Activated CD8-positive, alpha-beta memory T cell treated with anti-CD3 and anti-CD28 coated beads for 48 hours (primary cell): ENCODE data around the gene LTA.
A peak's percentile ranks its signal among the peaks of the same experiment; 100 is the strongest.
"Not testable (repeated sequence)": the region's sequence is repeated elsewhere in the genome, so short reads cannot be mapped to it uniquely, and the experiment has no call there.

Experiments used
- DNase-seq, 3 experiments: peaks; one replicate each; pipeline ENCODE4 v3.0.0-alpha.2; 2020; ENCODE audit warnings: low read depth in 2 of 3, low spot score in 2 of 3

LTA gene

DNA sequence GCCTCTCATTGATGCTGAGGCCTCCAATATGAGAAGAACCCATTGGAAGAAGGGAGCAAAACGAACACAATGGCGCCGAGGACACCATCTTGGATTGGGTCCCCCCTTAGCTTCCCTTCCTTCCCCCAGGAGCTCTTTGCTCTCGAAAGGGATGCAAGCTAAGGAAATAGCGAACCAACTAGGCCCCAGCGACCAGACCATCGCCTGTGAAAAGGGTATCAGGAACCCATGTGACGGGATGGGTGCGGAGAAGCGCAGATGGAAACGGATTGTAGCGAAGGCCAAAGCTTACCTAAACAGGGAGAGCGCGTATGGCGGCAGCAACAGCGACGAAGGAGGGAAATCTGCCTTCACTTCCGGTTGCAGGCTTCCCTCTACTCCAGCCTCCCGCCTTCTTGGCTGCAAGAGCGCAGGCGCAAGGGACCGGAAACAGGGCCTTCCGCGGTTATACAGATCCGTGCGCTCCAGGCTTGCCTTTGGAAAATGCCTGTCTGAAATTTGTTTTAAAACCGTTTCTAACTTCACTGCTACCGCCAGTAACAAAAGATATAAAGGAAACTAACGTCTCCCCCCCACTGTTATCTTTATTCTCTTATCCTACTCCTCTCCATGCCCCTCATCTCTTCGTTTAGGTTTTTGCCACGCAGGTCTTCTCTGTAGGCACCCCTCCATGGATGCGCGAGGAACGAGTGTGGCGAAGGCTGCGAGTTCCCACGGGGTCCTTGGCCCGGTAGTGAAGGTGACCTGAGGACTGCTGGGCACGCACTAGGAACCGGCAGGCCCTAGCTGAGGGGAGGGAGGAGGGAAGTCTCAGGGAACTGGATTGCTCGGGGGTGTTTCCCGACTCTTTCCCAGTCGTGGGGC, 30.2 kb upstream of the LTA start, which contains the start of gene DDX39B:
Gene DDX39B (minus strand): TSS at position 346 of the 864 bp plus-strand sequence. CDS start 1,471 bp downstream, outside the sequence.
- DNase-seq: peak; percentile 76 to 84 (median 80)

DNA sequence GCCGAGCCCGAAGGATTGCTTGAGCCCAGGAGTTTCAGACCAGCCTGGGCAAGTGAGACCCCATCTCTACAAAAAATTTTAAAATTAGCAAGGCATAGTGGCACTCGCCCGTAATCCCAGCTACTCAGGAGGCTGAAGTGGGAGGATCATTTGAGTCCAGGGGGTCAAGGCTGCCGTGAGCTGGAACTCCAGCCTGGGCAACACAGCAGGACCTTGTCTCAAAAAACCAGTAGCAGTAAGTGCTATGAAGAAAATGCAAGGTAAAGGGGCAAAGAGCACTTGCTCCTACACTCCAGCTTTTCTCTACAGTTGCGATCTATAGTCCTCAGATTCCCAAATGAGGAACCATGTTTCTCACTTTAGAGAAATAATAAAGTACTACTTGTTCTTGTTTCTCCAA, 28.4 kb upstream of the LTA start:
- no peak for DNase-seq

DNA sequence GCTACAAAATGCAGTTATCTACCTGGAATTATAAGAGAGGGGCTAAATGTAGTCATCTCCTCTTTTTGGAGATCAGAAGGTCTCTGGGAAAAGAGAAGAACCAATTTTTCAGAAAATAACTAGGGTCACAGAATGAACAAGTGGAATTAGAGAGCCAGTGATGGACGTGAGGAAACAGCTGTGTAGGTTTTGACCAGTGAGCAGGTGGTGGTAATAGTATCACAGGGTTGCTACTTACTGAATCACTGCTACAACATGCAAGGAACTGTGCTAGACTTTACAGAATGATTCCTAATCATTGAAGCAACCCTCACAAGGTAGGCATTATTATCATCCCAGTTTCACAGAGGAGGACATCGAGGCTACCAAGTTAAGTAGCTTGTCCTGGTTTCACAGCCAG, 27.4 kb upstream of the LTA start:
- no peak for DNase-seq

DNA sequence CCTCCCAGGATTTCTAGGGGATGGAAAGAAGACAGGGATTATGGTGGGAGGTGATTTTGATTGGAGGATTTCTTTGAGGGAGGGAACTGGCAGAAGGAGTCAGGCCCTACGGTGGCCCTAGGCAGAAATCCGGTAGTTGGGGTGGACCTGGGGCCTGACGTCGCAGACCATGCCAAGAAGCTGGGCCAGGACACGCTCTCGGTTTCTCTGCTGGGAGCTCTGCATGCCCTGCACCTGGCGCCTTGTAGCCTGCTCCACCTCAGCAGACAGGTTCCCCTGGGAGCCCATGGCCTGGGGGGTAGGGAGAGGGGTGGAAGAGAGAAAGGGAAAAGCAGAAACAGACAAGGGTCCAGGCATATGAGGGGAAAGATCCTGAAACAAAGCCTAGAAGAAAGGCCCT, 26.8 kb upstream of the LTA start:
- no peak for DNase-seq

DNA sequence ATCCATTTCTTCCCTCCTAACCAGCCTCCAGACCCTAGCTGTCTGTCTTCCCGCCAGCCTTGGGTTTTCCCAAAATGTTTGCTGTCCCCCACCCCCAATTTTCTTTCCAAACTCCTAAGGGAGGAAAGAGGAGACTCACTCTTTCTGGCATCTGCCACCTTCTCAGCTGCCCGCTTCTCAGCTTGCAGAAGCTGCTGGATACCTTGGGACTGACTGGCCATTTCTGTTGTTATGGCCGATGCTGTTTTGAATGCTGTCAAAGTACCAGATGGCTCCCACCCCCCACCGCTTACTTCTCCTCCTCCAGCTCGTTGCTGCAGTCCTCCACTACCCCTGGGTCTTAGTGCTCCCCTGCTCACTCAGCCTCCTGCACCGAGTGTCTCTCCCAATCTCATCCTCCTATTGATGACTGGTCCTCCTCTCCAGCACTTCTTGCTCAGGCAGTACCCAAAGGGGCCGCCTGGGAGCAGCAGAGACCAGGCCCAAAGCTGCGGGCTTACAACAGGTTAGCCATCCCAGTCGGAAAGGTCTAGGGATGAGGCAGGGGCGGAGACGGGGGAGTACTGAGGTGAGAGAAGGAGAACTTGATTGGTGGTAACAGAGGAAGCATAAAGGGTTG, 25.6 kb upstream of the LTA start, which contains the start of gene ATP6V1G2:
Gene ATP6V1G2 (minus strand): TSS at position 270 of the 619 bp plus-strand sequence. CDS start 49 bp downstream, at position 221.
- DNase-seq: peak; percentile 76 to 80 (median 76)

DNA sequence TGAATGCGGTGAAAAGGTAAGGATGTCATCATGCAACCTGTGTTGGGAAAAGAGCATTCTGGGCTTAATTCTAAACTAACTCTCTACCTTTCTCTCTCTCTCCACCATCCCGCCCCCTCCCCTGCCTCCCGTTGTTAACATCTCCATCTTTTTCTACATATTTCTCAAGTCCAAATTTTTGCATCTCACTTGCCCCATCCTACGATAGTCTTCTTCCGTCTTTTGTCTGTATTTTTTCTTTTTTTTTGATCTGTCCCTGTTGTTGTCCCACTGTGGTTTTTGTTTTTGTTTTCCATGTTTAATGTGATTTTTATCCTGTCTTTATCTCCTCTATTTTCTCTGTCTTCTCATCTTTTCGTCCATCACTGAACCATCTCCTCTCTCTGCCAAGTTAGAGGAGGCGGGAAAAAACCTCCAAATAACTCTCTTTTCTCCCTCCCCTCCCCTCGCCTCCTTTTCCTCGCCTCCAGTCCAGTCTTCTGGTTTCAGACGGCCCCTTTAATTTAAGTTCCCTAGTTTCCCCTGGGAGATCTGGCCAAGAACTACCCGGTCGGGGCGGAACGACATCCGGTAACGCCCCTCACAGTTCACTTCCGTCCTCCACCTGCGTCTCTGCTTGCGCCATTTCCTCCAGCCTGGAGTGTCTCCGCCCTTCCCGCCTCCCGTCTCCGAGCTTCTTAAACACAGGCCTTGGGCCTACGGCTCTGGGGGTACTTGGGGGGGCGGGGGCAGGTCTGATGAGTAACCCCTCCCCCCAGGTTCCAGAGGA, 24.9 kb upstream of the LTA start, which contains the start of gene NFKBIL1:
Gene NFKBIL1 (plus strand): TSS at position 651 of the 769 bp plus-strand sequence. CDS start 87 bp downstream, at position 738.
- peak in 2 of 3 experiments; percentile 76 to 84 for DNase-seq

DNA sequence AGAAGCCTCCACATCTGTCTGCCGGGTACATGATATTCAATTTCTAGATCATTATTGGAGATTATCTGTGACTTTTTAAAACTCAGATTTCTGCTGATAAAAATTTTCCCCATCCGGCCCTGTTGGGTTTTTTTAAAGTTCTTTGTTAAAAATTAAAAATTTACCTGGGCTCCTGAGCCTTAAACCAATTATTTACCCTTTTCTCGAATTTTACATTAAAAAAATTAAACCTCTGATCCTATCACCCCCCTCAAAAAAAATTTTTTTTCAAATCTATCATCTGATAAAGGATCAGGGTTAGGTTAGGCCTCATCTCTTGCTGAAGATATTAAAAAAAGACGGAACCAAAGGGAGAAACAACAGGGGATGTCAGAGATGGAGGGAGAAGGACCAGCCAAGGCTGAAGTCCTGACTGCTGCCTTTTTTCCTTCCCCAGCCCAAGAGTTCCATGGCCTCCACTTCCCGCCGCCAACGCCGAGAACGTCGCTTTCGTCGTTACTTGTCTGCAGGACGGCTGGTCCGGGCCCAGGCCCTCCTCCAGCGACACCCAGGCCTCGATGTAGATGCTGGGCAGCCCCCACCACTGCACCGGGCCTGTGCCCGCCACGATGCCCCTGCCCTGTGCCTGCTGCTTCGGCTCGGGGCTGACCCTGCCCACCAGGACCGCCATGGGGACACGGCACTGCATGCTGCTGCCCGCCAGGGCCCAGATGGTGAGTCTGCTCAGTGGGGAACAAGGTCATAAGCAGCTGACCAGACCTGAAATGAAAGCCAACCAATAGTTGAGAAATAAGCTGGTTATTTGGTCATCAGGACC, 24.2 kb upstream of the LTA start:
- no peak for DNase-seq

DNA sequence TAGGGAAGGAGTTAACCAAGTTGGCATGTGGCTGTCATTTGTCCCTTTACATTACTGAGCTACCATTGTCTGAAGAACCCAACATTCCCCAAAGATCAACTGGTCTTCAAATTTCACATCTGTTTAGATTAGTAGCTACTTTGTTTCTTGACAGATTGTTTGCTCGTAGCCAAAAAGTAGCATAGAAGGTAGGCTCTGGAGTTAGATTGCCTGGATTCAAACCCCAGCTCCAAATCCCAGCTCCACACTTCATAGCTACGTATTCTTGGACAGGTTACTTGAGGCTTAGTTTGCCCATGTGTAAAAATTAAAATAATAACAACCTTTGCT, 23.6 kb upstream of the LTA start:
- no peak for DNase-seq

DNA sequence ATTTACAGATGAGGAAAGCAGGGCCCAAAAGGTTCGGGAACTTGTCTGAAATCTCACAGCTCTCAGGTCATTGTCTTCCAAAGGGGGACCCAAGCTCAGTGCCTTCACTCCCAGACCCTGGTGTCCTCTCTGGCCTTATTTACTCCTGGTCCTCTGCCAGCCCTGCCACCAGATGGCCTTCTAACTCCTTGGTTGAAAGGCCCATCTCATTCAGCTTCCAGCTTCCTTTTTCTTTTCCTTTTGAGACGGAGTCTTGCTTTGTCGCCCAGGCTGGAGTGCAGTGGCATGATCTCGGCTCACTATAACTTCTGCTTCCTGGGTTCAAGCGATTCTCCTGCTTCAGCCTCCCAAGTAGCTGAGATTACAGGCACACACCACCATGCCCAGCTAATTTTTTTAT, 20.7 kb upstream of the LTA start:
- not testable (repeated sequence) for DNase-seq

DNA sequence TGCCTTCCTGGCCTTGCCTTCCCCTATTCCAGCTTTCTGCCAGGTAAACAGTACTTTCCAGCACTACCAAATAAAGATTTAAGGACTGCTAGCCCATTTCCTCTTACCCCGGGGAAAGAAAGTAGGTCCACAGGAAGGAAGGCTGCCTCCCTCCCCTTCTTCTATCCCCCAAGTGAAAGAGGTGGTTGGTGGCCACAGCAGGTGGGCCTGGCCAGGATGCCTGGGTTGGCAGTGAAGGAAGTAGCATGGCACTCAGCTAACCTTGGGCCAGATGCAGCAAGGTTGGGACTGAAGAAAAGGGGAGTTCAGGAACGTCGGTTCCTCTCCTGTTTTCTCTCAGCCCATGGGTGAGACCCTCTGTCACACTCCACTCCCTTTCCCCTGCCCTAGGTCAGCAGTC, 15.8 kb upstream of the LTA start:
- no peak for DNase-seq

DNA sequence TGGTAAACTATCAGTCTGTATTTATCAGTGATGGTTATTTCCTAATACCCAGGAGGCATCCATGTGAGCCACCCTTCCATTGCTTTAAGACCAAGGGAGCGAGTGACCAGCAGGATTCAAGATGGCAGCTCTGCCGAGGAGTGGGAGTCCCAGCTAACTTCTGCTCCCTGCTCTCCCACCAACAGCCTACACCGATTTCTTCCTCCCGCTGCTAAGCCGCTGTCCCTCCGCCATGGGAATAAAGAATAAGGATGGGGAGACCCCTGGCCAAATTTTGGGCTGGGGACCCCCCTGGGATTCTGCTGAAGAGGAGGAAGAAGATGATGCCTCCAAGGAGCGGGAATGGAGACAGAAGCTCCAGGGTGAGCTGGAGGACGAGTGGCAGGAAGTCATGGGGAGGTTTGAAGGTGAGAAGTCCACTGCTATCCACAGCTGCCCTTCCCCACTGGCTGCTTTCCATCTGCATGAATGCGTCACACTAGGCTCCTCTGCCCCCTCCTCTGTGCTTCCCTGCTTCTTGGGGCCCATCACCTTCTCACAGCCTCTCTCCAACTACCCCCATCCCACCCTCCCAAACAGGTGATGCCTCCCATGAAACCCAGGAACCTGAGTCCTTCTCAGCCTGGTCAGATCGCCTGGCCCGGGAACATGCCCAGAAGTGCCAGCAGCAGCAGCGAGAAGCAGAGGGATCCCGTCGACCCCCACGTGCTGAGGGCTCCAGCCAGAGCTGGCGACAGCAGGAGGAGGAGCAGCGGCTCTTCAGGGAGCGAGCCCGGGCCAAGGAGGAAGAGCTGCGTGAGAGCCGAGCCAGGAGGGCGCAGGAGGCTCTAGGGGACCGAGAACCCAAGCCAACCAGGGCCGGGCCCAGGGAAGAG, 14.4 kb upstream of the LTA start:
- DNase-seq: no peak

DNA sequence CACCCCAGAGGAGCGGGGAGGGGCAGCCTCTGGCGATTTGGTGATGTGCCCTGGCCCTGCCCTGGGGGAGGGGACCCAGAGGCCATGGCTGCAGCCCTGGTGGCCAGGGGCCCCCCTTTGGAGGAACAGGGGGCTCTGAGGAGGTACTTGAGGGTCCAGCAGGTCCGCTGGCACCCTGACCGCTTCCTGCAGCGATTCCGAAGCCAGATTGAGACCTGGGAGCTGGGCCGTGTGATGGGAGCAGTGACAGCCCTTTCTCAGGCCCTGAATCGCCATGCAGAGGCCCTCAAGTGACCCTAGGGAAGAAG, 13.8 kb upstream of the LTA start:
- DNase-seq: no peak

DNA sequence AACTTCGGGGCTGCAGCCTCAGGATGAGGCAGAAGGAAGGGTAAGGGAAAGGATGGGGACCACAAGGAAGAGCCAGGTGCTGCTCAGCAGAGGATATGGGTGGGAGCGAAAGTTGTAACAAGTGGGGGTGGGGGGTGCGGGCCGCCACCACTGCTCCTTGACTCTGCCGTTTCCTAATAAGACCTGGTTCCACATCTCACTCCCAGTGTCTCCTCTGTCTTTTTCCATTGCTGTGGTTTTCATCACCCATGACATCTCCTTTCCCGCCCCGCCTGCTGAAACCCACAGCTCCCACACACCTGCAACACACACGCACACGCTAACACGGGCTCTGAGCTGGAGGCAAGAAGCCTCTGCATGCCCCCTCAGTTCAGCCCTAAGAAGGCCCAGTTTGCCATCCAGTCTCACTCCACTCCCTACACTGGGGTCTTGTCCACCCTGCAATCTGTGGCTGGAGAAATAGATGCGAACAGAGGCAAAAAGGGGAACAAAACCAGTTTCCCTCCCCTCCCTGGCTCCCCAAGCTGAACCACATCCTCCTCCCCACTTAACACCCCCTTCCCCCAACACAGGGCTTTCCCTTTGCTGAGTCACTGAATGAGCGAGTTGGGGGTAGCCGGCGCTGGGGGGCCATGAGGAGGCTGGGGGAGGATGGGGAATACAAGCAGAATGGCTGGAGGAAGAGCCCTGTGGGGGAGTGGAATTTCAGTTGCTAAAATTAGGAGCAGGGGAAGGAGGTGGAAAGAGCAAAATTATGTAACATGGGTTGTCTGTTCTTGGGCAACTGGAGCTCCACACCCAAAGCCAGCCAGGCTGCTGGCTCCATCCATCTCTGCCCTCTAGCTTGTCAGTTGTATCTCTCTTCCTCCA, 13.2 kb upstream of the LTA start:
- DNase-seq: peak in 1 of 3 experiments; percentile 54

DNA sequence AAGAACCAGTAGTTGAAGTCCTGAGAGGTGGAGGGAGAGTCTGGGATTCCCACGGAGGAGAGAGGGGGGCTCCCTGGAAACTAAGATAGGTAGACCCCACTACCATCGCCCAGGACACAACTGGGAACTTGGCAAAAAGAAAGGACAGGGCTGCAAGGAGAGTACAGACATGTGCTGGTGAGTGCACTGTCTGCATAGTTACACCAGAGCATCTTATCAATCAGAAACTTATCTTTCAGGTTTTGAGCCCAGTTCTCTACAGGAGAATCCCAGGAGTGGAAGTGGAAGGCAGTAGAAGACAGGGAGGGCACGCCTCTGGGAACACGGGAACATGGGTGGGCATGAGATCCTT, 12.5 kb upstream of the LTA start:
- no peak for DNase-seq

DNA sequence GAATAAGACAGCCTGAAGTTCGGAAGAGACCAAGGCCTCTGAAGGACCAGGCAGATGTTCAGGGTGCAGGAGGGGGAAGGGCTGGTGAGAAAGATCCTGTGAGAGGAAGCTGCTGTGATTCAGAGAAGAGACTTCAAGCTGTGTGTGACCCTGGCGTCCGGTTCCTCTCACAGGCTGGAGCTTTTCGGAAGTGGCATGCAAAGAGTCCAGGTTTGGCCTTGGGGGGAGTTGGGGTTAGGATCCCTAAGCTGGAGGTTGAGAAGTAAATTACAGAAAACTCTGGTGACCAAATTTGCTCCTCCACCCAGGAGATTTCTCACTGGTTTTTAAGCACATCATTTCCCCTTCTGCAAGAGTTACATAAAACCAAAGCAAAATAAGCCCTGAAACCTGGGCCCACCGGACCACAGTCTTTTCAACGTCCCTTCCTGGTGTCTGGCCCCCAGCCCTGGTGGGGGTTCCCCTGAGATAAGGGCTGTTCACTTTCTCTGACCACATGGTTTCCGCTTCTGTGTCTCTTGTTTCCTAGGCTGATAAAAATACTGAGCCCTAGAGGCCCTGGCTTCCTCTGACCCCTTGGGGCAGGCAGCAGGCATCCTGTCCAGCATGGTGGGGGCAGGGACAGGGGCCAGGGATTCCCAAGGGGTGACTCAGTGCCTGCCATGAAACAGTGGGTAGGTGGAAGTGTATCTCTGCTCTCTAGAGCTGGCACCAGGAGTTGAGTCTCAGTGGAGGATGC, 12.0 kb upstream of the LTA start:
- DNase-seq: peak in 1 of 3 experiments; percentile 23

DNA sequence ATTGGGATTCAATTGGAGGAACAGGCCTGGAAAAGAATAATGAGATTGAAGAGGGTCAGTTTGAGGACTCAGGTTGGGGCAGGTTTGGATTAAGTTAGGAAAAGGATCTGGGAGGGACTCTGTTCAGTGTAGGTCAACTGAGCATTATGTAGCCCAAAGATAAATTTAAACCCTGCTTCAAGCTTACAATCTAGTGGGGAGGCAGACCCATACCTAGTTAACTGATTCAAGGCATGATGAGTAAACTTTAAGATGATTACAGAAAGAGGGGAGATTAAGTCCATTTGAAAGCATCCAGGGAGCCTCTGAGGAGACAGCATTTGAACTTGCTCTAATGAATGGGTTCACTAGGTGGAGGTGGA, 11.4 kb upstream of the LTA start:
- DNase-seq: no peak

DNA sequence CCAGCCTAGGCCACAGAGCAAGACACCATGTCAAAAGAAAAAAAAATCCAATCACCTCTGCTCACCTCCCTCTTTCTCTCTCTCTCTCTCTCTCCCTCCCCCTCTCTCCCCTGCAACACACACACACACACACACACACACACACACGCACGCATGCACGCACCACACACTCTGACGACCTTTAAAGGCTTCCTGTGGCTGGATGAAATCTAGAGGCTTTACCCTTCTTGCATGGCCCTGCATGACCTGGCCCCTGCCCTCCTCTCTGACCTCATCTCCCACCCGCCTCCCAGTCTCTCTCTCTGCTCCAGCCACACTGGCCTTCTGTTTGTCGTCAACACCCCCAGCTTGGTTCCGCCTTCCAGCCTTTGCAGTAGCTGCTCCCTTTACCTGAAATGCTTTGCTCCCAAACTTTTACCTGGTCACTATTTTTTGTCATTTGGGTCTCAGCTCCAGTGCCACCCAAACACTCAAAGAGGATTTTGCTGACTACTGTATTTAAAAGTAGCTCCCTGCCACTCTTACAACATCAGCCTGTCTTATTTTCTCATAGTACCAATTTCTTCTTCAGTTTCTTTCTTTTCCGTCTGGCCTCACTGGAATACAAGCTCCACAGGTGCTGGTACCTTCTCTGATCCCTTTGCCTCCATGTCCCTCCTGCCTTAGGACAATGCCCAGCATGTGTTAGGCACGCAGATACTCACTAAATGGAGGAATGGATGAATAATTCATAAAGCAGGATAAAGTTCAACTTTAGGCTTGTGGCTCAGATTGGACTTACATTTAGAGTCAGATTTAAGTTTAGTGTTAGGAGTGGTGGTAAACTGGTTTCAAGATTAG, 4.3 kb upstream of the LTA start:
- no peak for DNase-seq

DNA sequence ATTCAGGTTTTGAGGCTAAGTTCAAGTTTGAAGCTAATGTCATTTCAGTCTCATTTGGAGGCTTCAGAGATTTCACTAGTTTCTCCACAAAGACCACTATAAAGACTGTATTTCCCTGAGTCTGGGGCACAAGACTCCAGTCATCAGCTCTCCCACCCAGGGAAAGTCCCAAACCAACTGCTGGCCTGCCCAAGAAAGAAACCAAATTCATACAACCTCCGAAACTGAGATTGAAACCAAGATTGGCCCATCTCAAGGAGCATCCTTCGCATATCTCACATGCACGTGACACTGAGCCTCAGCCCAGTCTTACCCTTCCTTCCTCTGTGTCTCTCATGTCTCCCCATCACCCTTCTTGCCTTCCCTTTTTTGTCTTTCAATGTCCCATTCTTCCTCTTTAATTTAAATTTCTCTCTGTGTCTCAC, 3.5 kb upstream of the LTA start:
- DNase-seq: no peak
